ENCODE measurements around the gene ATE1. TPM values are rescaled to one million over a fixed set of nuclear protein-coding genes. Genes with fewer than 3 reads are reported as not detected.
A peak's percentile ranks its signal among the peaks of the same experiment; 100 is the strongest.

The ATE1 gene
- total and polyA plus RNA-seq, 2 donors (not counting 3 experiments of a cell fraction or from before 2014, with no cell fraction given): 8.7 to 27.1 TPM

GRCh38 chr10:121961456-121961855 is 33.6 kb upstream of the ATE1 start:
- H3K4me2 ChIP-seq (ENCODE audit: insufficient read depth, low read length): no peak overlapping the region
- H3K27me3 ChIP-seq (ENCODE audit: control insufficient read depth in 2 of 2, insufficient read depth in 2 of 2, low read length in 2 of 2): no peaks in the 10 kb centered on the region
- POLR2A ChIA-PET: no interaction called here
- no TSS peak for BruUV-seq (replicated peaks)
- no peak overlapping the region for H3K4me3 ChIP-seq (replicated peaks in 1 of 3; ENCODE audit: insufficient read depth in 1 of 3, low read depth in 1 of 3, low read length in 3 of 3)
- no peak overlapping the region for H2AFZ ChIP-seq (ENCODE audit: low read depth, low read length)
- no peaks in the 10 kb centered on the region for H4K20me1 ChIP-seq (replicated peaks; ENCODE audit: control insufficient read depth, extremely low read depth, insufficient read depth, low read length)
- peaks cover 10% of the 10 kb centered on the region for H3K4me1 ChIP-seq (ENCODE audit: control insufficient read depth, extremely low read depth, insufficient read depth, low read length)
- H3K36me3 ChIP-seq (ENCODE audit: control insufficient read depth in 2 of 2, extremely low read depth in 1 of 2, insufficient read depth in 2 of 2, low read length in 2 of 2): peaks cover 7 to 8% of the 10 kb centered on the region in 2 experiments
- TF ChIP-seq POLR2A (IDR thresholded peaks at IDR 0.05; ENCODE audit: low read depth, low read length) (no peak), CTCF (IDR thresholded peaks at IDR 0.05; ENCODE audit: extremely low read depth in 1 of 2, insufficient read depth in 1 of 2, low read depth in 1 of 2, low read length in 2 of 2) (no peak), EZH2 (IDR thresholded peaks at IDR 0.05; ENCODE audit: borderline replicate concordance, low read depth, low read length, severe bottlenecking) (no peak), JUN (IDR thresholded peaks at IDR 0.05; ENCODE audit: borderline replicate concordance, insufficient read depth, insufficient read length, low read depth) (no peak), POLR2AphosphoS5 (IDR thresholded peaks at IDR 0.05; ENCODE audit: insufficient read depth, low read depth, low read length) (no peak), FOS (IDR thresholded peaks at IDR 0.05; ENCODE audit: borderline replicate concordance, insufficient read depth, low read length) (no peak), MAX (IDR thresholded peaks at IDR 0.05; ENCODE audit: insufficient read depth, insufficient read length) (no peak), MYC (IDR thresholded peaks at IDR 0.05; ENCODE audit: low read depth, low read length) (no peak), GATA2 (IDR thresholded peaks at IDR 0.05; ENCODE audit: insufficient read depth, insufficient read length, low read depth, low read length) (no peak)
- intact Hi-C loops (cut with micrococcal nuclease): no loop called here
- no peak for FAIRE-seq
- no peaks in the 10 kb centered on the region for H3K9me3 ChIP-seq (replicated peaks; ENCODE audit: control insufficient read depth, insufficient read depth, low read length)
- CTCF ChIA-PET: no interaction called here
- no peaks in the 10 kb centered on the region for H3K79me2 ChIP-seq (ENCODE audit: control insufficient read depth, insufficient read depth, low read length)
- H3K27ac ChIP-seq (ENCODE audit: insufficient read depth, low read depth, low read length): no peak overlapping the region
- dilution Hi-C loops (cut with MboI; ENCODE audit: extremely low pct_ligation_motif_present, low sequenced_read_pairs): no loop called here
- DNase-seq (ENCODE audit: low read depth, low spot score): peak; percentile 82
- H3K9me1 ChIP-seq (replicated peaks; ENCODE audit: control insufficient read depth, extremely low read depth, insufficient read depth, low read length): no peaks in the 10 kb centered on the region
- no peak overlapping the region for H3K9ac ChIP-seq (replicated peaks; ENCODE audit: extremely low read depth, insufficient read depth, low read length)
